NT2/D1 (cell line): ENCODE data around the gene WIF1.

ENCODE experiments used
- DNase-seq: peaks from one replicate; pipeline ENCODE4 v3.0.0-alpha.2; 2011; ENCODE audit warnings: low read depth, low spot score
- H3K27me3 ChIP-seq: 2 replicates; pipeline ENCODE4 v1.6.0; 2011; ENCODE audit warnings: mild to moderate bottlenecking; ENCODE audit not compliant: insufficient read length, insufficient read depth
- H3K36me3 ChIP-seq: 2 replicates; pipeline ENCODE4 v1.6.1; 2011; ENCODE audit warnings: mild to moderate bottlenecking, low read length, mixed read lengths; ENCODE audit not compliant: insufficient read depth, insufficient read length
- H3K4me1 ChIP-seq: 2 replicates; pipeline ENCODE4 v1.5.1; 2011; ENCODE audit not compliant: insufficient read depth, insufficient read length
- H3K4me3 ChIP-seq: 2 replicates; pipeline ENCODE4 v1.5.1; 2011; ENCODE audit warnings: low read depth; ENCODE audit not compliant: insufficient read length
- H3K9ac ChIP-seq: 2 replicates; pipeline ENCODE4 v1.6.0; 2011; ENCODE audit warnings: low read depth; ENCODE audit not compliant: insufficient read length
- H3K9me3 ChIP-seq: 2 replicates; pipeline ENCODE4 v1.5.1; 2011; ENCODE audit warnings: mild to moderate bottlenecking, low read length; ENCODE audit not compliant: insufficient read depth
- SUZ12 ChIP-seq: IDR thresholded peaks from 2 replicates; pipeline ENCODE4 v1.6.1; 2011; ENCODE audit not compliant: insufficient read length, insufficient read depth; ENCODE audit errors: extremely low read depth
- YY1 ChIP-seq: IDR thresholded peaks from 2 replicates; pipeline ENCODE4 v1.6.1; 2011; ENCODE audit not compliant: insufficient read length, insufficient read depth
- ZNF274 ChIP-seq: IDR thresholded peaks from 2 replicates; pipeline ENCODE4 v1.6.1; 2011; ENCODE audit warnings: mild to moderate bottlenecking, low read depth, low read length

The WIF1 gene

DNA sequence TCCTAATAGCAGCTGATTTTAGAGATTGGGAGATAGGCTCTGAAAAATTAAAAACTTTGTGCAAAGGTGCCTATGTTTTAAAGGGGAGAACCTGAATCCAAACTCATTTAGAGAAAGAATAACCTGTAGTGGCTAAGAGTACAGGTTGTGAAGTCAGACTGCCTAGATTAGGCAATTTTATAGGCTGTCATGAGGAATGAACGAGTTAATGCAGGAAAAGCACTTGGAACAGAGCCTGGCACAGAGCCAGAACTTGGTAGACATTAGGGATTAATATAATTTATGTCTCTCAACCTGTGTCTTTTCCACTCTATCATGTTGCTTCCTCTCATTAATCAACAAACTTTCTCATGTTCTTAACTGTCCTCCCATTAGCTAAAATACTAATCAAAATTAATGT is 98.1 kb downstream of the WIF1 start:
- Histone ChIP-seq H3K4me1 (no peaks in the 10 kb centered on the region), H3K9me3 (no peaks in the 10 kb centered on the region), H3K4me3 (no peak overlapping the region), H3K36me3 (no peaks in the 10 kb centered on the region), H3K27me3 (no peaks in the 10 kb centered on the region), H3K9ac (no peak overlapping the region)
- TF ChIP-seq ZNF274 (no peak), SUZ12 (no peak), YY1 (no peak)
- no peak for DNase-seq

DNA sequence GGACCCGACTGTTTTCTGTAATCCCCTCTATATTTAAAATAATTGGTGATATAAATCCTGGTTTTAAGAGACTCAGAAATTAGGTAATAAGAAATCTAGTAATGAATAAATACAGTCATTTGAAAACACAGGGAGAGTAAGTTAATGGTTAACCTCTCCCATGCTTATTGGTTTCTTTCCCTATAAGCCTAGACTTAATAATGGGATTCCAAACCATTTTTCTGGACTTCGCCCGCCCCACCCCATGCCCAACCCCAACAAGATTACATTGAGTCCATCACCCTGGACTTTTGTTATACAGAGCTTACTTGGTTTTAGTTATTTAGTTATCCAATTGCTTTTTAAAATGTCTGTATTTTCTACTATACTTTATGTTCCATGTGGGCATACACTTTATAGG is 98.7 kb downstream of the WIF1 start:
- H3K9me3 ChIP-seq: no peaks in the 10 kb centered on the region
- H3K27me3 ChIP-seq: no peaks in the 10 kb centered on the region
- H3K4me1 ChIP-seq: no peaks in the 10 kb centered on the region
- no peak for DNase-seq
- TF ChIP-seq SUZ12: no peak
- TF ChIP-seq ZNF274: no peak
- no peak for TF ChIP-seq YY1
- no peak overlapping the region for H3K4me3 ChIP-seq
- no peaks in the 10 kb centered on the region for H3K36me3 ChIP-seq
- H3K9ac ChIP-seq: no peak overlapping the region

DNA sequence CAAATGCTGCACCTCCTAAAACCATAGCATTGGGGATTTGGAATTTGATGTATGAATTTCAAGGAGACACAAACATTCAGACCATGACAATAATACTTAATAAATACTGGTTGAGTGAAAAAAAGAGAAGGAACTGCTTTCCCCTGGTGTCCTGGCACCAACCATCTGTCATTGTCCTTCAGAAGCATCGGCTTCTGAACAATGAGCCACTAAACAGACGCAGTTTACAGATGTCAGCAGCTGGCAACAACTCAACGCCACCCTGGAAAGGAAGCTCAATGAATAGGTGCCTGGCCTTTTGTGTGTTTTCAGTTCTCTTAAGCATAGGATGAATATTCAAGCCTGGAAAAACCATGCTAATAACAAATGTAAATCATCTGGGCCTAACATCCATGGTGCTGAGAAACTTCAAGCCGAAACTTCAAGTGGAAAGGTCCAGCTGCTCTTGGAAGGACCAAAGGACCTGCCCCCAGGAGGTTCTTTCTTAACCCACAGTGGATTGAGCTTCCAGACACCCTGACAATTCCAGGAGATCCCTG is 101.3 kb downstream of the WIF1 start:
- Histone ChIP-seq H3K9ac (no peak overlapping the region), H3K9me3 (no peaks in the 10 kb centered on the region), H3K27me3 (no peaks in the 10 kb centered on the region), H3K4me1 (no peaks in the 10 kb centered on the region), H3K4me3 (no peak overlapping the region), H3K36me3 (no peaks in the 10 kb centered on the region)
- no peak for DNase-seq
- TF ChIP-seq SUZ12: no peak
- no peak for TF ChIP-seq ZNF274
- no peak for TF ChIP-seq YY1

DNA sequence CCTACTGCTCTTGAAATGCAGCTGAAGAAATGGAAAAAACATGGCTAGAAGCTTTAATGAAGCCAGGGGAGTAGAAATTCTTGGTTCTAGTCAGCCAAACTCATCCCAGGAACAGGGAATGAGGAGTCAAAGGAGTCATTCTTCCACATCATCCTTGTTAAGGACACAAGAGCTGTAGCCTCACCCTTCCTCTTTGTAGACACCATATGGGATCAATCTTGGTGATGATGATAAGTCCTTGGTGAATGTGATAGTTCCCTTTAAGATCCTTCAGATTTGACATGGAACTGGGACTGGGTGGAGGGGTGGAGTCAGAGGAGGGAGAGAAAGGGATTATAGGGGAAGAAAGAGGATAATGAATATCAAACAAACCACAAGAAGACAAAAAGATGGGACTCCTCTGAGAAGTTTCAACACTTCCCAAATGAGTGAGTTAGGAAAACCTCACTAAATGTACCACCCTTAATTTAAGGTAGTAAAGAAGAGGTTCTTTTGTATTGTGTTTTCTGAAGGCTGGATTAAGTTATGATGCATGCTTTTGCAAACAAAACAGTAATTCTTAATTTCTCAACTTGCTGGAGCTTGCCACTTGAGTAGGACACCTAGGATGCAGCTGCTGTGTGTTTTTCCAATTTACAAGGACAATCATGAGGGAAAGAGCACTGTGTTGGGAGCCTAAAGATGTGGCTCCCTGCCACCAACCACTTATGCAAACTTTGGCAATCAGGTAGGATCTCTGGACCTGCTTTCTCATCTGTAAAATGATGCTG is 104.0 kb downstream of the WIF1 start:
- Histone ChIP-seq H3K9ac (no peak overlapping the region), H3K27me3 (no peaks in the 10 kb centered on the region), H3K36me3 (no peaks in the 10 kb centered on the region), H3K4me3 (no peak overlapping the region), H3K9me3 (no peaks in the 10 kb centered on the region), H3K4me1 (no peaks in the 10 kb centered on the region)
- TF ChIP-seq ZNF274 (no peak), SUZ12 (no peak), YY1 (no peak)
- no peak for DNase-seq

DNA sequence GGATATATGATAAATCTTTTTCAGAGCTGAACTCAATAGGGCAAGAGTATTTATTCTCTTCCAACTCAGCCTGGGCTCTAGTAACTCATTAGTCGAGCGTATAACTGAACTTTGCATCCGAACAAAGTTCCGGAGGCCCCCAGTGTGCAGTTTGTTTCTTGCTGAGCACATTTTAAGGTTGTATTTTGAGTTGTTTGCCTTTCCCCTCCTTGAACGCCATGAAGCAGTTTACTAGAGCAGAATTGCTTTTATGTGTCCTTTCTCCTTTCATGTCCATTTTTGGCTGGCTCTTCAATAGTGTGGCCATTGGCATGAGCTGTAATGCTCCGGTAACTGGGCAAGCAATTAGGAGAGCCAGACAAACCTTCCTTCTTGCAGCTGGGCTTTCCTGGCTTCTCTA is 105.3 kb downstream of the WIF1 start:
- Histone ChIP-seq H3K9ac (no peak overlapping the region), H3K36me3 (no peaks in the 10 kb centered on the region), H3K27me3 (no peaks in the 10 kb centered on the region), H3K4me3 (no peak overlapping the region), H3K4me1 (no peaks in the 10 kb centered on the region), H3K9me3 (no peaks in the 10 kb centered on the region)
- no peak for DNase-seq
- no peak for TF ChIP-seq YY1
- no peak for TF ChIP-seq SUZ12
- TF ChIP-seq ZNF274: no peak

DNA sequence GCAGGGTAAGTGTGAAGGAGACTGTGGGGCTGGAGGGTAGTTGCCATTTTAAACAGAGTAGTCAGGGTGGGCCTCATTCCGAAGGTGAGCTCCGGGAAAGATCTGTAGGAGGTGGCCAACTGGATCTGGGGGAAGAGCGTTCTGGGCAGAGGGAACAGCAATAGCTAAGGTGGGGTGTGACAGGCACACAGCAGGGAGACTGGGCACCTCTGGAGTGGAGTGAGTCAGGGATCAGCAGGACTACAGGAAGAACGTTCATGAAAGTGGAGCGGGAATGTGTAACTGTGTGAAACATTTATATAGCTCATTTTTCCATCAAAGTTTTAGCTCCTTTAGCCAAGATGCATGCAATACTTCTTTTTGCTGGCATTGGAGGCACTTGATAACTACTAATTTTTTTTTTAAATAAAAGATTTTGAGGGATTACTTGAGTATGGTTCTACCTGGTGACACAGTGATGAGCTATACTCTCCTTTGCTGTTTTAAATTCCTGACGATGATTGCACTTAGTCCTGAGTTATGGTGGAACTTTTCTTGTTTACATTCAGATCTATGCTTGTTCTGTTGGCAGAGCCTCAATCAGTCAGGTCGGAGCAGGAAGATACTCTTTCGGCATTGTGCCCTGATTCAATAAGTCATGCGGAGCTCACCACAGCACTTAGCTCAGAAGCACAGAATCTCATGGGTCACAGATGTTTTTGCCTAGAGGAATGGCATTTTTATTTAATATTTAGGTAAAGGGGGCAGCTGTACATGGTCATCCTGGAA is 106.4 kb downstream of the WIF1 start:
- TF ChIP-seq SUZ12 (no peak), ZNF274 (no peak), YY1 (no peak)
- Histone ChIP-seq H3K9ac (no peak overlapping the region), H3K36me3 (no peaks in the 10 kb centered on the region), H3K4me3 (no peak overlapping the region), H3K9me3 (no peaks in the 10 kb centered on the region), H3K27me3 (no peaks in the 10 kb centered on the region), H3K4me1 (no peaks in the 10 kb centered on the region)
- DNase-seq: no peak

DNA sequence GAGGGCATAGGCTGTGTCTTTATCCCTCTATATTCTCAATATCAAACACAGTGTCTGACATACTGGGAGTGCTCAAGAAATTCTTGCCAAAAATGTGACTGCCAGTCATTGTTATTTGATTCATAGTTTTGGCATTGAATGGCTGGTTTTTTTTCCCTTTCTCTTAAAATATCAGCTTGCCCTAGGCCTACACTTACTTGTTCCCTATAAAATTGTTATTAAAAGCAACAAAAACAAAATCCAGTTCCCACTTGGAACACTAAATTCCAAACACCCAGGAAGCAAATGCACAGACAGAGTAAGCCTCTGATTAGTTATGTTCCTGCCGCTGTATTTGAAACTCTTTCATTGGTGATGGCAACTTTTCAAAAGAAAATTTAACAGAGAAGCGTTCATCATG is 110.7 kb downstream of the WIF1 start:
- no peak for DNase-seq
- no peaks in the 10 kb centered on the region for H3K36me3 ChIP-seq
- H3K27me3 ChIP-seq: no peaks in the 10 kb centered on the region
- H3K4me1 ChIP-seq: no peaks in the 10 kb centered on the region
- no peak overlapping the region for H3K4me3 ChIP-seq
- no peaks in the 10 kb centered on the region for H3K9me3 ChIP-seq
- no peak overlapping the region for H3K9ac ChIP-seq
- TF ChIP-seq YY1: no peak
- TF ChIP-seq ZNF274: no peak
- TF ChIP-seq SUZ12: no peak
